ENCODE measurements around the gene RHBDL3.

The RHBDL3 gene

DNA sequence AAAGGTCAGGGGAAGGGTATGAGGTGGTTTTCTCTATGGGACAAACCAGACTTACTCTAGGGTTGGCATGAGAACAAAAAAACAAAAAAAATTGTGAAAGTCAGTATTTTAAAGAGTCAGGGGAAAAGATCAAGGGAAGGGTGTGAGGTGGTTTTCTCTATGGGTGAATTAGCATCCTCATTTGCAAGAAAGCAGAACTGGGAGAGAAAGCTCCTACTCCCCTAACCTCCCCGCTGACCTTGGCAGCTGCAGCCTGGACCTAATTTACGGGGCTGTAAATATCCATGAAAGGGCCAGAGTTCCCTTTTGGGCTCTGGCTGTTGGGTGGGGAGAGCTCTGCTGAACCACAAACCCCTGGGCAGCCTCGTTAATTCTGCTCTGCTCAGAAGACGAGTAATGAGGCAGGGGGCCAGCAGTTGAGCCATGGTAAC is 10.6 kb downstream of the RHBDL3 start:
- Histone ChIP-seq H3K27ac (ENCODE audit: insufficient read depth, low read length, poor library complexity, severe bottlenecking) (no peak overlapping the region), H3K4me3 (ENCODE audit: insufficient read depth, low read depth, low read length, poor library complexity, severe bottlenecking) (no peak overlapping the region), H3K27me3 (replicated peaks; ENCODE audit: control insufficient read depth, insufficient read depth, low read length, poor library complexity, severe bottlenecking) (peaks cover 3% of the 10 kb centered on the region), H3K36me3 (ENCODE audit: control insufficient read depth, insufficient read depth, low read length) (no peaks in the 10 kb centered on the region), H3K4me1 (ENCODE audit: control insufficient read depth, insufficient read depth, low read length, poor library complexity, severe bottlenecking) (no peaks in the 10 kb centered on the region), H3K9me3 (ENCODE audit: control insufficient read depth, low read length) (no peaks in the 10 kb centered on the region)
- no peak for DNase-seq

DNA sequence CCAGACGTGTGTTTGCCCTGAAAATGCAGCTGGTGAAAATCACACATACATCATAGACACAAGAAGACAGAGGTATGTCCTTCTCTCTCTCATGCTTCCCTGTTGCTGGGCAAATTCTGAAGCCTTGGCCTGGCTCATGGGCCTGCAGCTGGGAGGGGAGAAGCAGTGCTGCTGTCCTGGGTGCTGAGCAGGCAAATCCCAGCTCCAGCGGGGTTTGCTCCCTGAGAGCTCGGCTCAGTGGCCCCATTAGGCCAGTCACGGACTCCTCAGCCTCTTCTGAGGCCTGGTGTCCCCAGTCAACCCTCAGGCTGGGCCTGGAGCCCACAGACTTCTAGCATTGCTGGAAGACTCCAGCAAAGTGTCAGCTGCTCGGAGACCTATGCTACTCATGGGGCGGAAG is 11.7 kb downstream of the RHBDL3 start:
- DNase-seq = no peak
- no peak overlapping the region for H3K4me3 ChIP-seq (ENCODE audit: insufficient read depth, low read depth, low read length, poor library complexity, severe bottlenecking)
- peaks cover 3% of the 10 kb centered on the region for H3K27me3 ChIP-seq (replicated peaks; ENCODE audit: control insufficient read depth, insufficient read depth, low read length, poor library complexity, severe bottlenecking)

DNA sequence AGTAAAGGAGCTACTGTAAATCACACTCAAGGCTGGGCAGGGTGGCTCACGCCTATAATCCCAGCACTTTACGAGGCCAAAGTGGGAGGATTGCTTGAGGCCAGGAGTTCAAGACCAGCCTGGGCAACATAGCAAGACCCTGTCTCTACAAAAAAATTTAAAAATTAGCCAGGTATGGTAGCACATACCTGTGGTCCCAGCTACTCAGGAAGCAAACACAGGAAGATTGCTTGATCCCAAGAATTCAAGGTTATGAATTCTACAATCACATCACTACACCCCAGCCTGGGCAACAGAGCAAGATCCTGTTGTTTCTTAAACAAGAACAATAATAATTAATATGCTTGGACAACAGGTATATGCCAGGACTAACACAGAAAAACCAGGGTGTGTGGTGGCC is 13.2 kb downstream of the RHBDL3 start:
- DNase-seq = no peak
- no peaks in the 10 kb centered on the region for H3K4me1 ChIP-seq (ENCODE audit: control insufficient read depth, insufficient read depth, low read length, poor library complexity, severe bottlenecking)
- no peaks in the 10 kb centered on the region for H3K9me3 ChIP-seq (ENCODE audit: control insufficient read depth, low read length)
- no peaks in the 10 kb centered on the region for H3K36me3 ChIP-seq (ENCODE audit: control insufficient read depth, insufficient read depth, low read length)
- H3K4me3 ChIP-seq (ENCODE audit: insufficient read depth, low read depth, low read length, poor library complexity, severe bottlenecking) = no peak overlapping the region
- H3K27me3 ChIP-seq (replicated peaks; ENCODE audit: control insufficient read depth, insufficient read depth, low read length, poor library complexity, severe bottlenecking) = no peaks in the 10 kb centered on the region
- H3K27ac ChIP-seq (ENCODE audit: insufficient read depth, low read length, poor library complexity, severe bottlenecking) = no peak overlapping the region

More for the DNA sequence above, 11.7 kb downstream of the RHBDL3 start:
- H3K27ac ChIP-seq (ENCODE audit: insufficient read depth, low read length, poor library complexity, severe bottlenecking) = no peak overlapping the region
- no peaks in the 10 kb centered on the region for H3K9me3 ChIP-seq (ENCODE audit: control insufficient read depth, low read length)
- no peaks in the 10 kb centered on the region for H3K4me1 ChIP-seq (ENCODE audit: control insufficient read depth, insufficient read depth, low read length, poor library complexity, severe bottlenecking)
- no peaks in the 10 kb centered on the region for H3K36me3 ChIP-seq (ENCODE audit: control insufficient read depth, insufficient read depth, low read length)

- Histone ChIP-seq H3K4me3 (ENCODE audit: insufficient read depth, low read depth, low read length, poor library complexity, severe bottlenecking) (no peak overlapping the region), H3K9me3 (ENCODE audit: control insufficient read depth, low read length) (no peaks in the 10 kb centered on the region), H3K27ac (ENCODE audit: insufficient read depth, low read length, poor library complexity, severe bottlenecking) (no peak overlapping the region), H3K27me3 (replicated peaks; ENCODE audit: control insufficient read depth, insufficient read depth, low read length, poor library complexity, severe bottlenecking) (no peaks in the 10 kb centered on the region), H3K4me1 (ENCODE audit: control insufficient read depth, insufficient read depth, low read length, poor library complexity, severe bottlenecking) (no peaks in the 10 kb centered on the region), H3K36me3 (ENCODE audit: control insufficient read depth, insufficient read depth, low read length) (no peaks in the 10 kb centered on the region)
- DNase-seq = no peak
Observed at GRCh38 chr17:32279891-32280716, 14.5 kb downstream of the RHBDL3 start.

GRCh38 chr17:32281011-32281451 is 15.4 kb downstream of the RHBDL3 start:
- Histone ChIP-seq H3K4me1 (ENCODE audit: control insufficient read depth, insufficient read depth, low read length, poor library complexity, severe bottlenecking) (no peaks in the 10 kb centered on the region), H3K36me3 (ENCODE audit: control insufficient read depth, insufficient read depth, low read length) (no peaks in the 10 kb centered on the region), H3K27me3 (replicated peaks; ENCODE audit: control insufficient read depth, insufficient read depth, low read length, poor library complexity, severe bottlenecking) (no peaks in the 10 kb centered on the region), H3K9me3 (ENCODE audit: control insufficient read depth, low read length) (no peaks in the 10 kb centered on the region), H3K27ac (ENCODE audit: insufficient read depth, low read length, poor library complexity, severe bottlenecking) (no peak overlapping the region), H3K4me3 (ENCODE audit: insufficient read depth, low read depth, low read length, poor library complexity, severe bottlenecking) (no peak overlapping the region)
- no peak for DNase-seq

GRCh38 chr17:32283745-32284201 is 18.1 kb downstream of the RHBDL3 start:
- DNase-seq = no peak
- Histone ChIP-seq H3K9me3 (ENCODE audit: control insufficient read depth, low read length) (no peaks in the 10 kb centered on the region), H3K27ac (ENCODE audit: insufficient read depth, low read length, poor library complexity, severe bottlenecking) (no peak overlapping the region), H3K4me1 (ENCODE audit: control insufficient read depth, insufficient read depth, low read length, poor library complexity, severe bottlenecking) (no peaks in the 10 kb centered on the region), H3K27me3 (replicated peaks; ENCODE audit: control insufficient read depth, insufficient read depth, low read length, poor library complexity, severe bottlenecking) (no peaks in the 10 kb centered on the region), H3K4me3 (ENCODE audit: insufficient read depth, low read depth, low read length, poor library complexity, severe bottlenecking) (no peak overlapping the region), H3K36me3 (ENCODE audit: control insufficient read depth, insufficient read depth, low read length) (no peaks in the 10 kb centered on the region)

DNA sequence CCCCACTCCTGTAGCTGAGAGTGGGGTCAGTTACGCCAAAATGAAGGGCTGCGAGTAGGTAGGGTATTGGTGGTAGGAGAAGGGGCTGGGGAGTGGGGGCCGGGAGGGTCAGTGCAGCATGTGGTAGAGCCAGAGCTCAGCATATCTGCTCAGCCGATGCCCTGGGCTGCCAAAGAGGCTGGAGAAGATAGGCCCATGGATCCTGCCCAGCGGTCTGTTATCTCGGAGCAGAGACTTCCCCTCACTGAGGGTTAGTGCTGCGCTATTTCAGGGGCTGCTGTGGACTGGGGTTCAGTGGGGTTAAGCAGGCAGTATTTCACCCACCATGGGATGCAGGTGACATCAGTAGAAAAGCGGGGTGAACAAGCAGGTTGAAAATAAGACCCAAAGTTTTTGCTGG is 19.7 kb downstream of the RHBDL3 start:
- DNase-seq = no peak
- Histone ChIP-seq H3K27me3 (replicated peaks; ENCODE audit: control insufficient read depth, insufficient read depth, low read length, poor library complexity, severe bottlenecking) (no peaks in the 10 kb centered on the region), H3K9me3 (ENCODE audit: control insufficient read depth, low read length) (no peaks in the 10 kb centered on the region), H3K4me1 (ENCODE audit: control insufficient read depth, insufficient read depth, low read length, poor library complexity, severe bottlenecking) (no peaks in the 10 kb centered on the region), H3K36me3 (ENCODE audit: control insufficient read depth, insufficient read depth, low read length) (no peaks in the 10 kb centered on the region), H3K4me3 (ENCODE audit: insufficient read depth, low read depth, low read length, poor library complexity, severe bottlenecking) (no peak overlapping the region), H3K27ac (ENCODE audit: insufficient read depth, low read length, poor library complexity, severe bottlenecking) (no peak overlapping the region)

GRCh38 chr17:32285746-32286517 is 20.3 kb downstream of the RHBDL3 start:
- H3K4me1 ChIP-seq (ENCODE audit: control insufficient read depth, insufficient read depth, low read length, poor library complexity, severe bottlenecking) = no peaks in the 10 kb centered on the region
- H3K27ac ChIP-seq (ENCODE audit: insufficient read depth, low read length, poor library complexity, severe bottlenecking) = no peak overlapping the region
- no peaks in the 10 kb centered on the region for H3K36me3 ChIP-seq (ENCODE audit: control insufficient read depth, insufficient read depth, low read length)
- H3K9me3 ChIP-seq (ENCODE audit: control insufficient read depth, low read length) = no peaks in the 10 kb centered on the region
- no peak overlapping the region for H3K4me3 ChIP-seq (ENCODE audit: insufficient read depth, low read depth, low read length, poor library complexity, severe bottlenecking)
- no peak for DNase-seq
- H3K27me3 ChIP-seq (replicated peaks; ENCODE audit: control insufficient read depth, insufficient read depth, low read length, poor library complexity, severe bottlenecking) = no peaks in the 10 kb centered on the region

DNA sequence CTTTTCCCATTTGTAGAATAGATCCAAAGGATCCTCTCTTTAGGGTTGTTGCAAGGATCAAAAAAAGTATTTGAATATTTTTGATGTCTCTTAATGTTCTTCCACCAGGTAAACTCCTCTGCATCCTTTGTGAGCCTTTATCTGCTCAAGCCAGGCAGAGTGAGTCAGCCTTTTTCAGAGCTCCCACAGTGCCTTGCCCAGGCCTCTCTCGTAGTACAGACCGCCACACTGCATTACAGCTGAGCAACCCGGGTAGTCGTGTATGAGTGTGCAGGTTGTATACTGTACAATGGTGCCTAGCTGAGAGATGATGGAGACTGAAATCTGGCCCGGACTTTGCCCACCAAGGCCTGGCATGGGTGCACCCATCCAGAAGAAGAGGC is 20.9 kb downstream of the RHBDL3 start:
- Histone ChIP-seq H3K36me3 (ENCODE audit: control insufficient read depth, insufficient read depth, low read length) (no peaks in the 10 kb centered on the region), H3K4me1 (ENCODE audit: control insufficient read depth, insufficient read depth, low read length, poor library complexity, severe bottlenecking) (no peaks in the 10 kb centered on the region), H3K27ac (ENCODE audit: insufficient read depth, low read length, poor library complexity, severe bottlenecking) (no peak overlapping the region), H3K4me3 (ENCODE audit: insufficient read depth, low read depth, low read length, poor library complexity, severe bottlenecking) (no peak overlapping the region), H3K9me3 (ENCODE audit: control insufficient read depth, low read length) (no peaks in the 10 kb centered on the region), H3K27me3 (replicated peaks; ENCODE audit: control insufficient read depth, insufficient read depth, low read length, poor library complexity, severe bottlenecking) (no peaks in the 10 kb centered on the region)
- no peak for DNase-seq
